NCI-H345 treated with DMSO at 0.1 percent for 48 hours (cell line): Measurements from ENCODE around the gene C12orf43.

Source experiments
- DNase-seq: peaks from one replicate; lab custom pipeline; 2025; ENCODE audit not compliant: unreplicated experiment; lab: John Stamatoyannopoulos, UW

The C12orf43 gene

GRCh38 chr12:120979220-120979861 is 36.9 kb downstream of the C12orf43 start:
- DNase-seq: no peak

- DNase-seq: no peak
These were observed 37.7 kb downstream of the C12orf43 start, which contains the start of gene HNF1A for GRCh38 chr12:120978296-120979219. HNF1A (plus strand) TSS chr12:120978543; CDS start chr12:120978769, 226 bp downstream.

GRCh38 chr12:120977531-120978295 is 38.6 kb downstream of the C12orf43 start:
- no peak for DNase-seq

- peak; percentile 6 for DNase-seq
These were observed 43.3 kb downstream of the C12orf43 start for GRCh38 chr12:120972870-120973543.

GRCh38 chr12:120971299-120972180 is 44.7 kb downstream of the C12orf43 start:
- peak; percentile 12 for DNase-seq

- DNase-seq: no peak
These were observed 46.0 kb downstream of the C12orf43 start for GRCh38 chr12:120970310-120970709.

GRCh38 chr12:120965534-120966091 is 50.7 kb downstream of the C12orf43 start:
- DNase-seq: no peak

- no peak for DNase-seq
These were observed 52.0 kb downstream of the C12orf43 start for GRCh38 chr12:120964298-120964697.

- no peak for DNase-seq
These were observed 53.7 kb downstream of the C12orf43 start for GRCh38 chr12:120962532-120963020.

- no peak for DNase-seq
These were observed 54.4 kb downstream of the C12orf43 start for GRCh38 chr12:120961604-120962531.

- DNase-seq: no peak
These were observed 55.6 kb downstream of the C12orf43 start for GRCh38 chr12:120960657-120961056.

- no peak for DNase-seq
These were observed 57.0 kb downstream of the C12orf43 start for GRCh38 chr12:120959111-120959878.

GRCh38 chr12:120956579-120957300 is 59.5 kb downstream of the C12orf43 start:
- DNase-seq: no peak

GRCh38 chr12:120955232-120955631 is 61.1 kb downstream of the C12orf43 start:
- no peak for DNase-seq

GRCh38 chr12:120950807-120951206 is 65.5 kb downstream of the C12orf43 start:
- DNase-seq: no peak
